Stomach (tissue), 9 donors: ENCODE measurements around the gene KRTAP10-2. TPM values are rescaled to one million over a fixed set of nuclear protein-coding genes. Genes with fewer than 3 reads are reported as not detected.

Experiments used
- DNase-seq, 2 donors: peaks; one replicate each; pipeline versions ENCODE4 v3.0.0 to v3.0.0-alpha.2; 2013 to 2019
- H3K27ac ChIP-seq, 5 donors: fragments of 200-600 bp in 4 of 5; sonication (generic) in 4 of 5; one replicate each; pipeline ENCODE4 v1.5.1; 2013 to 2019; ENCODE audit warnings: mild to moderate bottlenecking in 1 of 5, moderate library complexity in 1 of 5
- H3K27me3 ChIP-seq, 3 donors: fragments of 200-600 bp; sonication (generic); one replicate each; pipeline ENCODE4 v1.5.1; 2017 to 2019; ENCODE audit warnings: mixed run types in 1 of 3
- H3K36me3 ChIP-seq, 4 donors: fragments of 200-600 bp; sonication (generic); 1 replicate in 3 of 4; 2 replicates in 1 of 4; pipeline ENCODE4 v1.5.1; 2016 to 2019
- H3K4me1 ChIP-seq, 4 donors: fragments of 200-600 bp; sonication (generic); one replicate each; pipeline ENCODE4 v1.5.1; 2016 to 2019
- H3K4me3 ChIP-seq, 4 donors: fragments of 200-600 bp; sonication (generic) in 3 of 4; one replicate each; pipeline ENCODE4 v1.5.1; 2016 to 2019; ENCODE audit warnings: mild to moderate bottlenecking in 1 of 4
- H3K9me3 ChIP-seq, 4 donors: fragments of 200-600 bp; sonication (generic); one replicate each; pipeline ENCODE4 v1.5.1; 2016 to 2019
- EP300 ChIP-seq: sonication (generic); formaldehyde crosslinking; IDR thresholded peaks from one replicate; pipeline ENCODE4 v1.6.1; 2017; ENCODE audit warnings: antibody characterized with exemption
- POLR2A ChIP-seq, 4 donors: fragments of 450-650 bp; IDR thresholded peaks; one replicate each; pipeline ENCODE4 v1.6.1; 2016; ENCODE audit warnings: antibody characterized with exemption in 4 of 4, control low read depth in 2 of 4, mild to moderate bottlenecking in 1 of 4, moderate library complexity in 1 of 4
- POLR2AphosphoS5 ChIP-seq, 3 donors: sonication (generic); formaldehyde crosslinking; IDR thresholded peaks; one replicate each; pipeline ENCODE4 v1.6.1; 2016; ENCODE audit warnings: antibody characterized with exemption in 3 of 3
- WGBS, 5 donors: extraction: QIAGEN DNeasy Blood & Tissue Kit in 3 of 5; methylation state at CpG; one replicate each; pipeline versions ENCODE4 v1.1.5 to v1.1.7; 2013 to 2018; 5-methylcytosine and 5-hydroxymethylcytosine counted together
- intact Hi-C: fragments of 100-400 bp; cut with DNase I; formaldehyde crosslinking; loops from one replicate; pipeline ENCODE4 v1.15.1; 2023; ENCODE audit warnings: low total_unique reads
- polyA plus RNA-seq, 3 donors: library from polyadenylated mRNA; stranded (reverse); fragments of 200-250 nt; gene quantifications; one replicate each; pipeline ENCODE4 v1.2.3, GENCODE V29; 2013
- total RNA-seq, 5 donors: library from RNA; depleted of rRNA; stranded (reverse); fragments of >200 nt; gene quantifications; one replicate each; pipeline versions ENCODE4 v1.1.0 to v1.2.3, GENCODE V29; 2014 to 2016
- TF ChIP-seq, protein P1 (sequence below), 7 experiments: fragments of 450-650 bp in 4 of 7; fragments of 200-600 bp in 3 of 7; sonication (generic) in 3 of 7; IDR thresholded peaks; one replicate each; pipeline ENCODE4 v1.5.1; 2016 to 2019; ENCODE audit warnings: antibody characterized with exemption in 7 of 7, control low read depth in 2 of 7, mild to moderate bottlenecking in 1 of 7
- donor health status: healthy with polysubstance abuse.
- donor health status: Bipolar disorder and iron deficiency.
- donor health status: healthy.

The KRTAP10-2 gene
- total and polyA plus RNA-seq, 8 donors = not detected

DNA sequence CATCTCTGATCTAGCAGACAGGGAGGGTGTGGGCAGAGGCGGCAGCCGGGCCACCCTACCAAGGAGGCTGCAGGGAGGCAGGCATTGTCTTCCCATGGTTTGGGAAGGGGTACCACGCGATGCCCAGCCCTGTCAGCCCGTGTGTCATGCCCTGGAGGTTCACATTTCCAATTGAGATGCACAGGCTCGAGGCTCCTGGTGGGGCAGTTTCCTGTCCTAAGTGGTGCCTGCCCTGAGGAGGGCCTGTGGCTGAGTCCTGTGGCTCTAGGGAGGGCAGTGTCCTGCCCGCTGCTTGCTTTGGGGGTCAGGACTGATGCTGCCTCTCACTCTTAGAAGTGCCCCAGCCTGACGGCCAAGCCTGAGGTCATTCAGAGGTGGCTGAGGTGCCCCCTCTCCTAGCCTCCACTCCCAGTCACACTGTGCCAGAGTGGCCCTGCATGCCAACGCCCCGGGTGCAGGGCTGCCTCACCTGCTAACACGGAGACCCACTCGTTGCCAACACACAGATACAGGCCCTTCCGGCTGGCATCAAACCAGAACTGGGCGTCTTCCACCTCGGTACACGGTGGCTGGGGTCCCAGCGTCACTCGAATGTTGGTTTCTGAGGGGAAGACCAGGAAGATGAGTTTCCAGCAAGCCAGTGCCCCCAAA is 23.2 kb downstream of the KRTAP10-2 start:
- Histone ChIP-seq H3K4me3 (no peak overlapping the region), H3K4me1 (no peaks in the 10 kb centered on the region), H3K27me3 (peaks cover 0 to 50% (median 0%) of the 10 kb centered on the region in 3 donors), H3K36me3 (no peaks in the 10 kb centered on the region), H3K9me3 (no peaks in the 10 kb centered on the region), H3K27ac (no peak overlapping the region)
- 78 to 82% (median 79%) methylated on average over 14 to 18 of the region's 18 CpGs for WGBS, 5 donors
- no peak for DNase-seq
- intact Hi-C loops = no loop called here
- TF ChIP-seq POLR2A (IDR thresholded peaks at IDR 0.05) (no peak), POLR2AphosphoS5 (IDR thresholded peaks at IDR 0.05) (no peak), EP300 (no peak)
- TF ChIP-seq, protein P1, sequence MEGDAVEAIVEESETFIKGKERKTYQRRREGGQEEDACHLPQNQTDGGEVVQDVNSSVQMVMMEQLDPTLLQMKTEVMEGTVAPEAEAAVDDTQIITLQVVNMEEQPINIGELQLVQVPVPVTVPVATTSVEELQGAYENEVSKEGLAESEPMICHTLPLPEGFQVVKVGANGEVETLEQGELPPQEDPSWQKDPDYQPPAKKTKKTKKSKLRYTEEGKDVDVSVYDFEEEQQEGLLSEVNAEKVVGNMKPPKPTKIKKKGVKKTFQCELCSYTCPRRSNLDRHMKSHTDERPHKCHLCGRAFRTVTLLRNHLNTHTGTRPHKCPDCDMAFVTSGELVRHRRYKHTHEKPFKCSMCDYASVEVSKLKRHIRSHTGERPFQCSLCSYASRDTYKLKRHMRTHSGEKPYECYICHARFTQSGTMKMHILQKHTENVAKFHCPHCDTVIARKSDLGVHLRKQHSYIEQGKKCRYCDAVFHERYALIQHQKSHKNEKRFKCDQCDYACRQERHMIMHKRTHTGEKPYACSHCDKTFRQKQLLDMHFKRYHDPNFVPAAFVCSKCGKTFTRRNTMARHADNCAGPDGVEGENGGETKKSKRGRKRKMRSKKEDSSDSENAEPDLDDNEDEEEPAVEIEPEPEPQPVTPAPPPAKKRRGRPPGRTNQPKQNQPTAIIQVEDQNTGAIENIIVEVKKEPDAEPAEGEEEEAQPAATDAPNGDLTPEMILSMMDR (IDR thresholded peaks at IDR 0.05) = no peak

DNA sequence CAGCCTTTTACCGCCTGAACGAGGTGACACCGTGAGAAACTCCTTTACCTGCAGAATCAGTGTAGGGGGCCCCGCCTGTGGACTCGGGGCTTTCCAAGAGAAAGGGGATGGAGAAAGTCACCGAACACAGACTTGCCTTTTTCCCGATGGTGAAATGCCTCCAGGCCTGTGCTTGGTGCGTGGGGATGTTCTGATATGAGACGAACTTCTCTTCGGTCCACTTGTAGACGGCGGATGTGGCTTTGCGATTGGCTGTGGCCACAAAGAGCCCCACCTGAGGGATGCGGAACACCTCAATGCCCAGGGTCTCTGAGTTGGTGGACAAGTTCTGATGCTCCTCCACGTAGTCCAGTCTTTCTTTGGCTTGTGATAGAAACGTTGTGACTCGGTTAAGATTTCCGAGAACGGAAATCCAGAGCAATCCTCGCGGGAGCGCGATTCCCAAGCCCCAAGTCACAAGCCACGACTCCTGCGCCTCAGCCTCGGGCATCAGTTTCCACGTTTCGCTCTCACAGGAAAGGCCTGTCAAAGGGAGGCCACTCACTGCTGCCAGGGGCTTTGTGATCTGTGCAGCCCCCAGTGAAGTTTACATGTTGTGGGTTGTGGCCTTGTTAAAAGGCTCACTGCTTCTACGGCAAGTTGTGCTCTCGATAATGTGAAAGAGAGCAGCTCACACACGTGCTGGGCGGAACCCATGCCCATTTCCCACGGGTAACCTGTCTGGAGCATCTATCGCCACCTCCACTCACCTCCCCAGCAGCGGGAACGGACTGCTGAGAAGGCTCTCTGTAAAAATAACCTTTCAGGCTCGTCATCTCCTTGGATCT is 23.9 kb downstream of the KRTAP10-2 start:
- no peaks in the 10 kb centered on the region for H3K36me3 ChIP-seq
- WGBS, 5 donors = 87 to 91% (median 89%) methylated on average over 28 to 37 of the region's 37 CpGs
- intact Hi-C loops = no loop called here

DNA sequence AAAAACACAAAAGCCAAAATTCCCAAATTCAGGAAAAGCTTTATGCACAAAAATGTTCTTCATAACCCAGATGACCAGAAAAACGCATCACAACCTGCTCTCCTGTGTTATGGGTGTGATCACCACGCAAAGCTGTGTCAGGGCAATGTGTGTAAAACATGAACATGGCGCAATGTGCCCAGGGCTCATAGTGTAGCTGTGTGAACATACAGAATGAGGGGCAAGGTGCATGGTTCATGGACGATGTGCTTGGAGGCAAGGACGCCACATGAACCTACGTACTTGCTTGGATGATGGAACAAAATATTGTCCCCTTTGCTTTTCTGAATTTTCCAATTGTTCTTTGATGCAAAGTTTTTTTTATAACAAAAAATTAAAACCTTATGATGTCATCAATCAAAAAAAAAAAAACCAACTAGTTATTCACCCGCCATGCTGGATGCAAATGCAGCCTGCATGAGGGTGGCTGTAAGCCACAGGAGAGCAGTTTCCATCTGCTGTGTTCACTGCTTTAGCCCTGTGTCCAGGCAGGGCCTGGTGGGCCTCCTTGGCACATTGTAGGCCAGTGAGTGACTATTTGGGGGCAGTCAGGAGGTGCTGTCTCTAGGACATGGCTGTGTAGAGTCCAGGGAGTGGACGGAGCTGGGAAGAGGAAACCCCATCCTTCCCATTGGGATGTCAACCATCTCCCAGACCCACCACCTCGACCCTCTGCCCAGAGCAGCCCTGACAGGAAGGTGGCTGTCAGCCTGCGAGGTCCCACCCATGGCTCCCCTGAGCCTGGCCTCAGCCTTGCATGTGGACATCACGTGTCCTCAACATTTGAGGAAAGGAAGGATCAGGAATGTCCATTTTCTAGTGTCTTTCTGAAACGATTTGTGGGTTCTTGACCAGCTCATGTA is 25.0 kb downstream of the KRTAP10-2 start:
- H3K4me3 ChIP-seq = no peak overlapping the region
- intact Hi-C loops = no loop called here
- H3K4me1 ChIP-seq = no peaks in the 10 kb centered on the region
- TF ChIP-seq POLR2A (IDR thresholded peaks at IDR 0.05) = no peak
- TF ChIP-seq, protein P1 (IDR thresholded peaks at IDR 0.05) = no peak
- no peak for TF ChIP-seq POLR2AphosphoS5 (IDR thresholded peaks at IDR 0.05)
- peaks cover 0 to 53% (median 0%) of the 10 kb centered on the region in 3 donors for H3K27me3 ChIP-seq
- H3K9me3 ChIP-seq = no peaks in the 10 kb centered on the region
- no peaks in the 10 kb centered on the region for H3K36me3 ChIP-seq
- no peak overlapping the region for H3K27ac ChIP-seq
- DNase-seq = no peak
- WGBS, 5 donors = 80 to 86% (median 85%) methylated on average over 12 of the region's 12 CpGs

More for the DNA sequence above, 23.9 kb downstream of the KRTAP10-2 start:
- no peaks in the 10 kb centered on the region for H3K9me3 ChIP-seq
- H3K27me3 ChIP-seq = peaks cover 0 to 48% (median 0%) of the 10 kb centered on the region in 3 donors
- H3K4me1 ChIP-seq = no peaks in the 10 kb centered on the region
- TF ChIP-seq, protein P1 (IDR thresholded peaks at IDR 0.05) = no peak
- TF ChIP-seq POLR2AphosphoS5 (IDR thresholded peaks at IDR 0.05) (no peak), EP300 (no peak), POLR2A (IDR thresholded peaks at IDR 0.05) (no peak)
- no peak for DNase-seq
- H3K4me3 ChIP-seq = no peak overlapping the region
- H3K27ac ChIP-seq = no peak overlapping the region
